ENCODE measurements around the gene RPL35A.

DNA sequence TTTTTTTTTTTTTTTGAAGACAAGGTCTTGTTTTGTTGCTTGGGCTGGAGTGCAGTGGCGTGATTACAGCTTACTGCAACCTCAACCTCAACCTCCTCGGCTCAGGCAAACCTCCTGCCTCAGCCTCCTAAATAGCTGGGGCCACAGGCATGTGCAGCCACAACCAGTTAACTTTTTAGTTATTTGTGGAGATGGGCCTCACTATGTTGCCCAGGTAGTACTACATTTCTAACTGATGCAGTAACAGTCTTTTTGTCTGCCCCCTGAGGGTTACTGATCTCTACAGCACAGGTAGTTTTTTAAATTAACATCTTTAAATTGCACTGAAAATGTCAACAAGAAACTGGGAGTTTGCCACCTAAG, 6.6 kb downstream of the RPL35A start:
- TF ChIP-seq, protein P1, sequence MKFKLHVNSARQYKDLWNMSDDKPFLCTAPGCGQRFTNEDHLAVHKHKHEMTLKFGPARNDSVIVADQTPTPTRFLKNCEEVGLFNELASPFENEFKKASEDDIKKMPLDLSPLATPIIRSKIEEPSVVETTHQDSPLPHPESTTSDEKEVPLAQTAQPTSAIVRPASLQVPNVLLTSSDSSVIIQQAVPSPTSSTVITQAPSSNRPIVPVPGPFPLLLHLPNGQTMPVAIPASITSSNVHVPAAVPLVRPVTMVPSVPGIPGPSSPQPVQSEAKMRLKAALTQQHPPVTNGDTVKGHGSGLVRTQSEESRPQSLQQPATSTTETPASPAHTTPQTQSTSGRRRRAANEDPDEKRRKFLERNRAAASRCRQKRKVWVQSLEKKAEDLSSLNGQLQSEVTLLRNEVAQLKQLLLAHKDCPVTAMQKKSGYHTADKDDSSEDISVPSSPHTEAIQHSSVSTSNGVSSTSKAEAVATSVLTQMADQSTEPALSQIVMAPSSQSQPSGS (CRISPR knock-in tag; IDR thresholded peaks at IDR 0.05) = no peak
- TF ChIP-seq, protein P2, sequence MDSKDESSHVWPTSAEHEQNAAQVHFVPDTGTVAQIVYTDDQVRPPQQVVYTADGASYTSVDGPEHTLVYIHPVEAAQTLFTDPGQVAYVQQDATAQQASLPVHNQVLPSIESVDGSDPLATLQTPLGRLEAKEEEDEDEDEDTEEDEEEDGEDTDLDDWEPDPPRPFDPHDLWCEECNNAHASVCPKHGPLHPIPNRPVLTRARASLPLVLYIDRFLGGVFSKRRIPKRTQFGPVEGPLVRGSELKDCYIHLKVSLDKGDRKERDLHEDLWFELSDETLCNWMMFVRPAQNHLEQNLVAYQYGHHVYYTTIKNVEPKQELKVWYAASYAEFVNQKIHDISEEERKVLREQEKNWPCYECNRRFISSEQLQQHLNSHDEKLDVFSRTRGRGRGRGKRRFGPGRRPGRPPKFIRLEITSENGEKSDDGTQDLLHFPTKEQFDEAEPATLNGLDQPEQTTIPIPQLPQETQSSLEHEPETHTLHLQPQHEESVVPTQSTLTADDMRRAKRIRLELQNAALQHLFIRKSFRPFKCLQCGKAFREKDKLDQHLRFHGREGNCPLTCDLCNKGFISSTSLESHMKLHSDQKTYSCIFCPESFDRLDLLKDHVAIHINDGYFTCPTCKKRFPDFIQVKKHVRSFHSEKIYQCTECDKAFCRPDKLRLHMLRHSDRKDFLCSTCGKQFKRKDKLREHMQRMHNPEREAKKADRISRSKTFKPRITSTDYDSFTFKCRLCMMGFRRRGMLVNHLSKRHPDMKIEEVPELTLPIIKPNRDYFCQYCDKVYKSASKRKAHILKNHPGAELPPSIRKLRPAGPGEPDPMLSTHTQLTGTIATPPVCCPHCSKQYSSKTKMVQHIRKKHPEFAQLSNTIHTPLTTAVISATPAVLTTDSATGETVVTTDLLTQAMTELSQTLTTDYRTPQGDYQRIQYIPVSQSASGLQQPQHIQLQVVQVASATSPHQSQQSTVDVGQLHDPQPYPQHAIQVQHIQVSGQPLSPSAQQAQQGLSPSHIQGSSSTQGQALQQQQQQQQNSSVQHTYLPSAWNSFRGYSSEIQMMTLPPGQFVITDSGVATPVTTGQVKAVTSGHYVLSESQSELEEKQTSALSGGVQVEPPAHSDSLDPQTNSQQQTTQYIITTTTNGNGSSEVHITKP (IDR thresholded peaks at IDR 0.05; ENCODE audit: partially characterized antibody) = no peak
- no peak for TF ChIP-seq POLR2AphosphoS2 (IDR thresholded peaks at IDR 0.05; ENCODE audit: low read length)
- no peak for TF ChIP-seq SRSF1 (IDR thresholded peaks at IDR 0.05; ENCODE audit: low read depth, low read length)
- TF ChIP-seq, protein P3, sequence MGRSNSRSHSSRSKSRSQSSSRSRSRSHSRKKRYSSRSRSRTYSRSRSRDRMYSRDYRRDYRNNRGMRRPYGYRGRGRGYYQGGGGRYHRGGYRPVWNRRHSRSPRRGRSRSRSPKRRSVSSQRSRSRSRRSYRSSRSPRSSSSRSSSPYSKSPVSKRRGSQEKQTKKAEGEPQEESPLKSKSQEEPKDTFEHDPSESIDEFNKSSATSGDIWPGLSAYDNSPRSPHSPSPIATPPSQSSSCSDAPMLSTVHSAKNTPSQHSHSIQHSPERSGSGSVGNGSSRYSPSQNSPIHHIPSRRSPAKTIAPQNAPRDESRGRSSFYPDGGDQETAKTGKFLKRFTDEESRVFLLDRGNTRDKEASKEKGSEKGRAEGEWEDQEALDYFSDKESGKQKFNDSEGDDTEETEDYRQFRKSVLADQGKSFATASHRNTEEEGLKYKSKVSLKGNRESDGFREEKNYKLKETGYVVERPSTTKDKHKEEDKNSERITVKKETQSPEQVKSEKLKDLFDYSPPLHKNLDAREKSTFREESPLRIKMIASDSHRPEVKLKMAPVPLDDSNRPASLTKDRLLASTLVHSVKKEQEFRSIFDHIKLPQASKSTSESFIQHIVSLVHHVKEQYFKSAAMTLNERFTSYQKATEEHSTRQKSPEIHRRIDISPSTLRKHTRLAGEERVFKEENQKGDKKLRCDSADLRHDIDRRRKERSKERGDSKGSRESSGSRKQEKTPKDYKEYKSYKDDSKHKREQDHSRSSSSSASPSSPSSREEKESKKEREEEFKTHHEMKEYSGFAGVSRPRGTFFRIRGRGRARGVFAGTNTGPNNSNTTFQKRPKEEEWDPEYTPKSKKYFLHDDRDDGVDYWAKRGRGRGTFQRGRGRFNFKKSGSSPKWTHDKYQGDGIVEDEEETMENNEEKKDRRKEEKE (IDR thresholded peaks at IDR 0.05; ENCODE audit: borderline replicate concordance in 1 of 2, control insufficient read depth in 1 of 2, low read depth in 2 of 2, low read length in 1 of 2) = peak in 1 of 2 experiments; percentile 33; a peak in 1 of 4 replicates

Data from K562 (cell line).